T-helper 2 cell (primary cell): ENCODE measurements around the gene HMCN1.
"Not testable (repeated sequence)": the region's sequence is repeated elsewhere in the genome, so short reads cannot be mapped to it uniquely, and the experiment has no call there.

Source experiments
- DNase-seq, 5 experiments: peaks; one replicate each; pipeline versions ENCODE4 v3.0.0 to v3.0.0-alpha.2; 2012 to 2022

Gene HMCN1

GRCh38 chr1:186099336-186100104, 365.3 kb downstream of the HMCN1 start:
- no peak for DNase-seq

- DNase-seq, result no peak
Observed at GRCh38 chr1:186102107-186102506, 367.9 kb downstream of the HMCN1 start.

GRCh38 chr1:186102547-186103148, 368.5 kb downstream of the HMCN1 start:
- DNase-seq, result no peak

GRCh38 chr1:186104459-186104858, 370.3 kb downstream of the HMCN1 start:
- no peak for DNase-seq

- no peak for DNase-seq
Observed at GRCh38 chr1:186112280-186112679, 378.1 kb downstream of the HMCN1 start.

GRCh38 chr1:186113461-186113860, 379.3 kb downstream of the HMCN1 start:
- DNase-seq, result no peak

GRCh38 chr1:186118724-186119123, 384.5 kb downstream of the HMCN1 start:
- no peak for DNase-seq

GRCh38 chr1:186122837-186123236, 388.6 kb downstream of the HMCN1 start:
- DNase-seq, result no peak

- no peak for DNase-seq
Observed at GRCh38 chr1:186125035-186125434, 390.8 kb downstream of the HMCN1 start.

- DNase-seq, result no peak
Observed at GRCh38 chr1:186125511-186125910, 391.3 kb downstream of the HMCN1 start.

- DNase-seq, result no peak
Observed at GRCh38 chr1:186129758-186130157, 395.6 kb downstream of the HMCN1 start.

- no peak for DNase-seq
Observed at GRCh38 chr1:186139115-186139514, 404.9 kb downstream of the HMCN1 start.

- no peak for DNase-seq
Observed at GRCh38 chr1:186139701-186140100, 405.5 kb downstream of the HMCN1 start.

GRCh38 chr1:186142159-186142558, 408.0 kb downstream of the HMCN1 start:
- DNase-seq, result no peak

- no peak for DNase-seq
Observed at GRCh38 chr1:186142916-186143315, 408.7 kb downstream of the HMCN1 start.

GRCh38 chr1:186143481-186143880, 409.3 kb downstream of the HMCN1 start:
- no peak for DNase-seq

- DNase-seq, result no peak
Observed at GRCh38 chr1:186144505-186144904, 410.3 kb downstream of the HMCN1 start.

- DNase-seq, result no peak
Observed at GRCh38 chr1:186146974-186147373, 412.8 kb downstream of the HMCN1 start.

- no peak for DNase-seq
Observed at GRCh38 chr1:186149591-186149990, 415.4 kb downstream of the HMCN1 start.

- DNase-seq, result no peak
Observed at GRCh38 chr1:186152227-186152619, 418.0 kb downstream of the HMCN1 start.

- DNase-seq, result no peak
Observed at GRCh38 chr1:186152620-186153239, 418.5 kb downstream of the HMCN1 start.

GRCh38 chr1:186154651-186155050, 420.5 kb downstream of the HMCN1 start:
- DNase-seq, result no peak

- peak in 1 of 5 experiments; percentile 15 for DNase-seq
Observed at GRCh38 chr1:186155594-186155993, 421.4 kb downstream of the HMCN1 start.

GRCh38 chr1:186162895-186163294, 428.7 kb downstream of the HMCN1 start:
- DNase-seq, result not testable (repeated sequence)
